HCT116 (cell line): ENCODE data around the gene NUMB. TPM values are rescaled to one million over a fixed set of nuclear protein-coding genes. Genes with fewer than 3 reads are reported as not detected.
A peak's percentile ranks its signal among the peaks of the same experiment; 100 is the strongest.

Experiments
- ATAC-seq: fragments of 200-7000 bp; cut with Tn5 transposase; 2 replicates; pipeline ENCODE4 v1.9.1; 2020; ENCODE audit warnings: mild to moderate bottlenecking, moderate library complexity
- BruUV-seq: library from RNA; stranded (reverse); fragments of 400-500 nt; replicated peaks from 2 replicates; lab custom pipeline; 2021; lab: Mats Ljungman, UMichigan
- CTCF ChIA-PET: fragments of 300-600 bp; sonication (Branson Sonifier 250); formaldehyde crosslinking; loops from one replicate; lab custom pipeline; 2021; ENCODE audit warnings: antibody characterized with exemption; lab: Charles Lee
- POLR2A ChIA-PET: fragments of 300-600, 350-600 bp; sonication (Branson Sonifier 250); formaldehyde crosslinking; loops from one replicate; lab custom pipeline; 2021; ENCODE audit warnings: antibody characterized with exemption; lab: Charles Lee
- RAD21 ChIA-PET, 2 experiments: fragments of 300-600 bp; sonication (Branson Sonifier 250); formaldehyde crosslinking; loops; one replicate each; lab custom pipeline; 2023; ENCODE audit warnings: low total read pairs in 2 of 2; ENCODE audit not compliant: uncharacterized antibody in 2 of 2, unreplicated experiment in 2 of 2, low non-redundant PET in 1 of 2; lab: Charles Lee
- DNase-seq: peaks from one replicate; pipeline ENCODE4 v3.0.0-alpha.2; 2010; ENCODE audit warnings: low read depth, low spot score
- H2AFZ ChIP-seq: fragments of 200-600 bp; shearing (Covaris generic), sonication (generic); 2 replicates; pipeline ENCODE4 v1.6.1; 2017; ENCODE audit warnings: low read depth, mixed run types, mixed read lengths, antibody characterized with exemption, low read length; ENCODE audit not compliant: poor library complexity, severe bottlenecking
- H3K27ac ChIP-seq: 2 replicates; pipeline ENCODE4 v1.5.1; 2012; ENCODE audit warnings: low read depth, low read length
- H3K27me3 ChIP-seq: fragments of 200-600 bp; sonication (generic); 2 replicates; pipeline ENCODE4 v1.6.1; 2016; ENCODE audit warnings: mixed run types, low read length, mixed read lengths; ENCODE audit not compliant: insufficient read depth
- H3K36me3 ChIP-seq, 2 experiments: fragments of 200-500 bp in 1 of 2; fragments of 200-600 bp in 1 of 2; sonication (Bioruptor generic) in 1 of 2; sonication (generic) in 1 of 2; 2 replicates each; pipeline versions ENCODE4 v1.5.1 to v1.6.1; 2014 to 2016; ENCODE audit warnings: low read length in 2 of 2, inconsistent platforms in 1 of 2, mixed read lengths in 1 of 2, mixed run types in 1 of 2; ENCODE audit not compliant: insufficient read depth in 2 of 2, control insufficient read depth in 1 of 2
- H3K4me1 ChIP-seq, 2 experiments: fragments of 200-600 bp in 1 of 2; sonication (generic) in 1 of 2; 2 replicates each; pipeline versions ENCODE4 v1.5.1 to v1.6.1; 2012 to 2017; ENCODE audit warnings: low read length in 2 of 2, inconsistent platforms in 1 of 2, mild to moderate bottlenecking in 1 of 2, mixed read lengths in 1 of 2, mixed run types in 1 of 2, moderate library complexity in 1 of 2; ENCODE audit not compliant: insufficient read depth in 2 of 2, control insufficient read depth in 1 of 2
- H3K4me2 ChIP-seq: fragments of 200-600 bp; sonication (generic); 2 replicates; pipeline ENCODE4 v1.6.1; 2017; ENCODE audit warnings: mixed run types, low read length, mixed read lengths
- H3K4me3 ChIP-seq, 2 experiments: fragments of 200-600 bp in 1 of 2; sonication (generic) in 1 of 2; replicated peaks in 1 of 2; 2 replicates each; pipeline ENCODE4 v1.5.1; 2011 to 2016; ENCODE audit warnings: low read length in 2 of 2, control low read depth in 1 of 2, low read depth in 1 of 2, mild to moderate bottlenecking in 1 of 2, mixed read lengths in 1 of 2, mixed run types in 1 of 2
- H3K79me2 ChIP-seq: fragments of 200-600 bp; sonication (generic); 2 replicates; pipeline ENCODE4 v1.6.1; 2017; ENCODE audit warnings: mild to moderate bottlenecking, mixed run types, low read length, moderate library complexity, mixed read lengths; ENCODE audit not compliant: insufficient read depth
- H3K9ac ChIP-seq: fragments of 200-600 bp; sonication (generic); 2 replicates; pipeline ENCODE4 v1.6.1; 2016; ENCODE audit warnings: low read length, mixed read lengths
- H3K9me2 ChIP-seq: fragments of 200-600 bp; sonication (generic), shearing (Covaris generic); 2 replicates; pipeline ENCODE4 v1.6.1; 2017; ENCODE audit warnings: mixed run types, mild to moderate bottlenecking, moderate library complexity; ENCODE audit not compliant: insufficient read depth
- H3K9me3 ChIP-seq, 2 experiments: fragments of 200-500 bp in 1 of 2; fragments of 200-600 bp in 1 of 2; sonication (Bioruptor generic) in 1 of 2; sonication (generic) in 1 of 2; 2 replicates each; pipeline ENCODE4 v1.6.1; 2014 to 2017; ENCODE audit warnings: low read length in 2 of 2, mixed read lengths in 2 of 2, inconsistent platforms in 1 of 2, low read depth in 1 of 2, mild to moderate bottlenecking in 1 of 2, mixed run types in 1 of 2, moderate library complexity in 1 of 2; ENCODE audit not compliant: control insufficient read depth in 1 of 2, insufficient read depth in 1 of 2
- H4K20me1 ChIP-seq: fragments of 200-600 bp; sonication (generic), shearing (Covaris generic); 2 replicates; pipeline ENCODE4 v1.6.1; 2017; ENCODE audit warnings: mixed run types, mild to moderate bottlenecking, moderate library complexity; ENCODE audit not compliant: insufficient read depth
- ATF3 ChIP-seq: IDR thresholded peaks from 2 replicates; pipeline ENCODE4 v1.6.1; 2012
- CBX3 ChIP-seq: IDR thresholded peaks from 2 replicates; pipeline ENCODE4 v1.6.1; 2012; ENCODE audit warnings: low read depth
- CEBPB ChIP-seq: IDR thresholded peaks from 2 replicates; pipeline ENCODE4 v1.6.1; 2012; ENCODE audit warnings: low read depth
- CTCF ChIP-seq, 3 experiments: fragments of 200-600 bp in 1 of 3; sonication (generic) in 1 of 3; IDR thresholded peaks in 2 of 3; conservative IDR thresholded peaks in 1 of 3; 2 replicates each; pipeline ENCODE4 v1.5.1; 2012 to 2017; ENCODE audit warnings: low read depth in 2 of 3, low read length in 2 of 3, antibody characterized with exemption in 1 of 3, borderline replicate concordance in 1 of 3, control low read depth in 1 of 3, mild to moderate bottlenecking in 1 of 3, mixed read lengths in 1 of 3, mixed run types in 1 of 3, moderate library complexity in 1 of 3; ENCODE audit not compliant: insufficient read depth in 1 of 3
- EGR1 ChIP-seq: IDR thresholded peaks from 2 replicates; pipeline ENCODE4 v1.6.1; 2012; ENCODE audit warnings: low read depth
- ELF1 ChIP-seq: IDR thresholded peaks from 2 replicates; pipeline ENCODE4 v1.6.1; 2012; ENCODE audit warnings: low read depth, borderline replicate concordance
- EZH2 ChIP-seq: fragments of 200-600 bp; sonication (generic); IDR thresholded peaks from 2 replicates; pipeline ENCODE4 v1.6.1; 2017; ENCODE audit warnings: antibody characterized with exemption, mixed run types
- EZH2phosphoT487 ChIP-seq: fragments of 200-600 bp; IDR thresholded peaks from 2 replicates; pipeline ENCODE4 v1.6.1; 2018; ENCODE audit warnings: antibody characterized with exemption, borderline replicate concordance
- FOSL1 ChIP-seq: IDR thresholded peaks from 2 replicates; pipeline ENCODE4 v1.6.1; 2012; ENCODE audit warnings: low read depth
- JUND ChIP-seq: IDR thresholded peaks from 2 replicates; pipeline ENCODE4 v1.6.1; 2012
- MAX ChIP-seq: IDR thresholded peaks from 2 replicates; pipeline ENCODE4 v1.6.1; 2012
- RAD21 ChIP-seq: IDR thresholded peaks from 2 replicates; pipeline ENCODE4 v1.6.1; 2012; ENCODE audit warnings: low read depth, mild to moderate bottlenecking
- REST ChIP-seq: IDR thresholded peaks from 2 replicates; pipeline ENCODE4 v1.6.1; 2012; ENCODE audit warnings: low read depth
- SIN3A ChIP-seq: IDR thresholded peaks from 2 replicates; pipeline ENCODE4 v1.6.1; 2012; ENCODE audit warnings: low read depth
- SP1 ChIP-seq: IDR thresholded peaks from 2 replicates; pipeline ENCODE4 v1.6.1; 2012; ENCODE audit warnings: low read depth
- SRF ChIP-seq: IDR thresholded peaks from 2 replicates; pipeline ENCODE4 v1.6.1; 2012; ENCODE audit warnings: low read depth
- TCF7L2 ChIP-seq: IDR thresholded peaks from 2 replicates; pipeline ENCODE4 v1.7.0; 2011; ENCODE audit warnings: borderline replicate concordance, inconsistent platforms; ENCODE audit not compliant: insufficient read depth, insufficient read length; ENCODE audit errors: extremely low read depth
- YY1 ChIP-seq: IDR thresholded peaks from 2 replicates; pipeline ENCODE4 v1.6.1; 2011; ENCODE audit warnings: low read length, low read depth, moderate library complexity, mild to moderate bottlenecking; ENCODE audit not compliant: insufficient replicate concordance; ENCODE audit errors: extremely low read depth
- ZBTB33 ChIP-seq: IDR thresholded peaks from 2 replicates; pipeline ENCODE4 v1.6.1; 2011; ENCODE audit warnings: mild to moderate bottlenecking, low read length, moderate library complexity; ENCODE audit not compliant: insufficient replicate concordance; ENCODE audit errors: extremely low read depth
- ZNF274 ChIP-seq: fragments of 200-500 bp; sonication (Bioruptor generic); IDR thresholded peaks from 2 replicates; pipeline ENCODE4 v1.6.1; 2014; ENCODE audit warnings: mild to moderate bottlenecking, low read depth, low read length, inconsistent platforms
- intact Hi-C: fragments of 100-400 bp; cut with micrococcal nuclease; formaldehyde crosslinking; loops from 2 replicates; pipeline ENCODE4 v1.10.0; 2022
- total RNA-seq: library from RNA; stranded (reverse); gene quantifications from one replicate; pipeline ENCODE4 v1.2.1, GENCODE V29; 2021; ENCODE audit not compliant: unreplicated experiment

Gene NUMB
- total RNA-seq, 1 experiment from 2014 or later, result 43.0 TPM

GRCh38 chr14:73237786-73238423, 220.4 kb downstream of the NUMB start:
- Histone ChIP-seq H3K4me2 (peak overlapping the region; percentile 98), H3K9me2 (no peaks in the 10 kb centered on the region), H3K9me3 (no peaks in the 10 kb centered on the region)
- TF ChIP-seq JUND (no peak), SIN3A (no peak), RAD21 (no peak), ATF3 (no peak), CBX3 (no peak), TCF7L2 (no peak), ZNF274 (no peak), REST (no peak), SRF (no peak), YY1 (no peak), ELF1 (no peak), EZH2 (no peak), CTCF (IDR thresholded peaks at IDR 0.05 in 2 of 3, conservative IDR thresholded peaks at IDR 0.05 in 1 of 3; ENCODE audit: borderline replicate concordance in 1 of 3, insufficient read depth in 1 of 3, low read depth in 2 of 3, low read length in 2 of 3) (no peak), ZBTB33 (no peak), EGR1 (no peak), SP1 (no peak), FOSL1 (no peak), EZH2phosphoT487 (no peak), MAX (no peak), CEBPB (no peak)
- TF ChIP-seq, all 23 proteins: peak for 0
- Histone ChIP-seq H4K20me1 (no peaks in the 10 kb centered on the region), H3K79me2 (no peaks in the 10 kb centered on the region), H3K4me3 (peak overlapping the region; percentile 63 to 75), H3K27ac (peak overlapping the region; percentile 59; the same call in 1 of the 2 replicates), H3K36me3 (no peaks in the 10 kb centered on the region), H3K4me1 (peaks cover 9 to 18% of the 10 kb centered on the region in 2 experiments), H3K9ac (peak overlapping the region; percentile 72), H3K27me3 (0 out of 2 replicates have a peak, but pooled peaks cover 14% of the 10 kb centered on the region), H2AFZ (peak overlapping the region; percentile 24)
- no TSS peak for BruUV-seq
- RAD21 ChIA-PET, result no interaction called here
- POLR2A ChIA-PET, result no interaction called here
- intact Hi-C loops, result no loop called here
- DNase-seq (no peak), ATAC-seq (peak; percentile 66)
- CTCF ChIA-PET, result interaction anchor here (1.0 kb wide), 1 partner anchor 65 kb away, joined by 4 read pairs; no protein-coding TSS in a partner anchor
